ENCODE results near the gene FLVCR2.

FLVCR2 gene

DNA sequence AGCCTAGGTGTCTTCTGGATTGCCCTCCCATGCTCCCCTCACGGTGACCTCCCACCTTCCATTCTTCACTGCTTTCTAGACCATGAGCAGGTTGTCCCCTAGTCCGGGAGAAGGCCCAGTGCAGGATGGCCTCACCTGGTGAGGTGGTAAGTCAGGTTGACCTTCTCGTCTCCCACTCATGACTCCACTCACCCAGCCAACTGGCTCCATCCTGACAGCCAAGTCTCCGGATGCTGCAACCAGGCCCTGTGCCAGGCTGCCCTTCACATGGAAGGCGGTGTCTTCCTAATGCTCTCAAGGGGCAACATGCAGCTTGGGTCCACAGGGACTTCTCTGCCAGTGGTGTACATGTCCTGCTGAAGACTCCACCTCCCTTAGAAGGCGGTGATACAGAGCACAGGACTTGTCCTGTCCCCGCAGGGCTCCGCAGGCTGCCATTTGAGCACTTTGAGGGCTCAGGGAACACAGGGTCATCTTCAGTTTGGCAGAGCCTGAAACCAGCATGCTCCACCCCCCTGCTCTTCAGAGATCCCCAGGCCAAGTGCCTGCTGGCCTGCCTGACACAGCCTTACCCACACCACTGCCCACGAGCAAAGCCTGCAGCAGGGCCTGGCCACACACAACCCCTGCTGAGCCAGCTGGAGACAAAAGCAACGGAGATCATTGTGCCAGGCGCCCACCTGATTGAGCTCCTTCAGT is 30.7 kb upstream of the FLVCR2 start:
- DNase-seq (ENCODE audit: low spot score), result no peak
- no peak overlapping the region for H3K27ac ChIP-seq (ENCODE audit: poor library complexity, severe bottlenecking)
- peaks cover 4% of the 10 kb centered on the region for H3K4me1 ChIP-seq (ENCODE audit: insufficient read depth, poor library complexity, severe bottlenecking)
- H3K36me3 ChIP-seq (ENCODE audit: low read depth), result no peaks in the 10 kb centered on the region
- ATAC-seq (ENCODE audit: low read depth), result no peak
- no peaks in the 10 kb centered on the region for H3K9me3 ChIP-seq (ENCODE audit: severe bottlenecking)
- H3K27me3 ChIP-seq (ENCODE audit: insufficient read depth, poor library complexity, severe bottlenecking), result no peaks in the 10 kb centered on the region
- H3K4me3 ChIP-seq (ENCODE audit: severe bottlenecking), result no peak overlapping the region
- TF ChIP-seq, protein P1, sequence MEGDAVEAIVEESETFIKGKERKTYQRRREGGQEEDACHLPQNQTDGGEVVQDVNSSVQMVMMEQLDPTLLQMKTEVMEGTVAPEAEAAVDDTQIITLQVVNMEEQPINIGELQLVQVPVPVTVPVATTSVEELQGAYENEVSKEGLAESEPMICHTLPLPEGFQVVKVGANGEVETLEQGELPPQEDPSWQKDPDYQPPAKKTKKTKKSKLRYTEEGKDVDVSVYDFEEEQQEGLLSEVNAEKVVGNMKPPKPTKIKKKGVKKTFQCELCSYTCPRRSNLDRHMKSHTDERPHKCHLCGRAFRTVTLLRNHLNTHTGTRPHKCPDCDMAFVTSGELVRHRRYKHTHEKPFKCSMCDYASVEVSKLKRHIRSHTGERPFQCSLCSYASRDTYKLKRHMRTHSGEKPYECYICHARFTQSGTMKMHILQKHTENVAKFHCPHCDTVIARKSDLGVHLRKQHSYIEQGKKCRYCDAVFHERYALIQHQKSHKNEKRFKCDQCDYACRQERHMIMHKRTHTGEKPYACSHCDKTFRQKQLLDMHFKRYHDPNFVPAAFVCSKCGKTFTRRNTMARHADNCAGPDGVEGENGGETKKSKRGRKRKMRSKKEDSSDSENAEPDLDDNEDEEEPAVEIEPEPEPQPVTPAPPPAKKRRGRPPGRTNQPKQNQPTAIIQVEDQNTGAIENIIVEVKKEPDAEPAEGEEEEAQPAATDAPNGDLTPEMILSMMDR (IDR thresholded peaks at IDR 0.05; ENCODE audit: poor library complexity, severe bottlenecking), result no peak

DNA sequence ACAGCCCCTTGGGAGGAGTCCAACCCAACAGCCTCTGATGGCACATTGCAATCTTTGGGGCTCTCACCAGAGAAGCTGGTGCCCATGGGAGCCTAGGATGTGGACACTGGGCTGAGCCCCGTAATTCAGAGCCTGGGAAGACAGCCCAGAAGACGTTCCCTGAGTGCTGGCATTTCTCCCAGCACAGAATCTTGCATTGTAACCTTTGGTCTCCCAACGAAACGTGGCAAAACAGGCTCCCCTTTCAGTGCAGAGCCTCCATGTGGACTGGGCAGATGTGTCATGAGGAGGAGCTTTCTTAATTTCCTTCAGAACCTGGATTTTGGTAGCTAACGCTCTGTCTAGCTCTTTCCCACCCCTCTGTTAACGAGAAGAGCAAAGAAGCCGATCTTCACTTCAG is 29.9 kb upstream of the FLVCR2 start:
- Histone ChIP-seq H3K36me3 (ENCODE audit: low read depth) (no peaks in the 10 kb centered on the region), H3K9me3 (ENCODE audit: severe bottlenecking) (no peaks in the 10 kb centered on the region), H3K27ac (ENCODE audit: poor library complexity, severe bottlenecking) (no peak overlapping the region), H3K27me3 (ENCODE audit: insufficient read depth, poor library complexity, severe bottlenecking) (no peaks in the 10 kb centered on the region), H3K4me1 (ENCODE audit: insufficient read depth, poor library complexity, severe bottlenecking) (peaks cover 4% of the 10 kb centered on the region), H3K4me3 (ENCODE audit: severe bottlenecking) (no peak overlapping the region)
- no peak for DNase-seq (ENCODE audit: low spot score)
- TF ChIP-seq, protein P1 (IDR thresholded peaks at IDR 0.05; ENCODE audit: poor library complexity, severe bottlenecking), result no peak
- ATAC-seq (ENCODE audit: low read depth), result no peak

GRCh38 chr14:75549169-75549568 is 29.3 kb upstream of the FLVCR2 start:
- H3K36me3 ChIP-seq (ENCODE audit: low read depth), result no peaks in the 10 kb centered on the region
- H3K4me1 ChIP-seq (ENCODE audit: insufficient read depth, poor library complexity, severe bottlenecking), result peaks cover 5% of the 10 kb centered on the region
- no peak for DNase-seq (ENCODE audit: low spot score)
- H3K27me3 ChIP-seq (ENCODE audit: insufficient read depth, poor library complexity, severe bottlenecking), result no peaks in the 10 kb centered on the region
- ATAC-seq (ENCODE audit: low read depth), result no peak
- H3K9me3 ChIP-seq (ENCODE audit: severe bottlenecking), result no peaks in the 10 kb centered on the region
- no peak overlapping the region for H3K4me3 ChIP-seq (ENCODE audit: severe bottlenecking)
- TF ChIP-seq, protein P1 (IDR thresholded peaks at IDR 0.05; ENCODE audit: poor library complexity, severe bottlenecking), result no peak
- no peak overlapping the region for H3K27ac ChIP-seq (ENCODE audit: poor library complexity, severe bottlenecking)

DNA sequence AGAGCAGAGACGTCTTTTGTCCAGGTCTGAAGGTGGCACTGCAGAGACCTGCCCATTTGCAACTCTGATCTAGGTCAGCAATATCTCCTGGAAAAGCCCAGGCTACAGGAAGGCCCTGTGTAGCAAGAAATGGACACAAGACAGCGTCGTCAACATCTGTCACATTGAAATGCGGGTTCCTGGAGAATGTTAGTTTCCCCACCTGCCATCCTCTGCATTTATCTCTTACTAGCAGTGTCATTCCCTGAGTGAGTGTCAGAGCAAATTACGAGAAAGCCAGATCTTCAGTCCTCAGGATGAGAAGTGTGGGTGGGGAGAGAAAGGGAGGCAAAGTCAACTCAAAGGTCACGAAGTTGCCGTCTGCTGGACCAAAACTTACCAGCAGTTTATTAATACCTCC is 27.4 kb upstream of the FLVCR2 start:
- TF ChIP-seq, protein P1 (IDR thresholded peaks at IDR 0.05; ENCODE audit: poor library complexity, severe bottlenecking), result no peak
- H3K4me3 ChIP-seq (ENCODE audit: severe bottlenecking), result no peak overlapping the region
- no peaks in the 10 kb centered on the region for H3K9me3 ChIP-seq (ENCODE audit: severe bottlenecking)

DNA sequence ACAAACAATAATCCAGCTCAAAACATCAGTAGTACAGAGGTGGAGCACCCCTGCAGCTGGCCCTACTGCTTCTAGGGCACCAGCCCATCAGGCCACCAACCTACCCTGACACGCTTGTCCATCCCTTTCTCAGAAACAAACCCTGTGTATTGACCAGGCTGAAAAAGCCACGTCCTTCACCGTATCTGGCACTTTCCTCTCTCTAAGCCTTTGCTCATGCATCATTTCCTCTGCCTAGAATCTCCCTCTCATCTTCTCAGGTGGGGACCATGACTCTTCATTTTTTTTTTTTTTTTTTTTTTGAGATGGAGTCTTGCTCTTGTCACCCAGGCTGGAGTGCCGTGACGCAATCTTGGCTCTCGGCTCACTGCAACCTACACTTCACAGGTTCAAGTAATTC is 25.3 kb upstream of the FLVCR2 start:
- DNase-seq (ENCODE audit: low spot score) (no peak), ATAC-seq (ENCODE audit: low read depth) (no peak)
- peaks cover 17% of the 10 kb centered on the region for H3K4me1 ChIP-seq (ENCODE audit: insufficient read depth, poor library complexity, severe bottlenecking)
- no peak overlapping the region for H3K4me3 ChIP-seq (ENCODE audit: severe bottlenecking)
- H3K9me3 ChIP-seq (ENCODE audit: severe bottlenecking), result no peaks in the 10 kb centered on the region
- no peaks in the 10 kb centered on the region for H3K36me3 ChIP-seq (ENCODE audit: low read depth)
- no peak overlapping the region for H3K27ac ChIP-seq (ENCODE audit: poor library complexity, severe bottlenecking)
- H3K27me3 ChIP-seq (ENCODE audit: insufficient read depth, poor library complexity, severe bottlenecking), result no peaks in the 10 kb centered on the region
- TF ChIP-seq, protein P1 (IDR thresholded peaks at IDR 0.05; ENCODE audit: poor library complexity, severe bottlenecking), result no peak

More for the DNA sequence above, 27.4 kb upstream of the FLVCR2 start:
- DNase-seq (ENCODE audit: low spot score), result no peak
- H3K36me3 ChIP-seq (ENCODE audit: low read depth), result no peaks in the 10 kb centered on the region
- peaks cover 17% of the 10 kb centered on the region for H3K4me1 ChIP-seq (ENCODE audit: insufficient read depth, poor library complexity, severe bottlenecking)
- ATAC-seq (ENCODE audit: low read depth), result no peak
- H3K27me3 ChIP-seq (ENCODE audit: insufficient read depth, poor library complexity, severe bottlenecking), result no peaks in the 10 kb centered on the region
- H3K27ac ChIP-seq (ENCODE audit: poor library complexity, severe bottlenecking), result no peak overlapping the region

Data from RWPE2 (cell line).